H1 (cell line): ENCODE measurements around the gene CAMK2N2. TPM values are rescaled to one million over a fixed set of nuclear protein-coding genes. Genes with fewer than 3 reads are reported as not detected.

Experiments used
- BRCA1 ChIP-seq: IDR thresholded peaks from 2 replicates; pipeline ENCODE4 v1.6.1; 2012; ENCODE audit warnings: low read depth, low read length, improper control_type of control experiment
- CHD2 ChIP-seq: IDR thresholded peaks from 2 replicates; pipeline ENCODE4 v1.6.1; 2012; ENCODE audit warnings: low read length, improper control_type of control experiment
- CTBP2 ChIP-seq: IDR thresholded peaks from 2 replicates; pipeline ENCODE4 v1.7.0; 2011; ENCODE audit warnings: borderline replicate concordance, mild to moderate bottlenecking, moderate library complexity, mixed read lengths, low read length; ENCODE audit not compliant: insufficient read depth, insufficient read length
- GTF2F1 ChIP-seq: IDR thresholded peaks from 2 replicates; pipeline ENCODE4 v1.6.1; 2012; ENCODE audit warnings: low read depth, low read length, improper control_type of control experiment, borderline replicate concordance
- KDM1A ChIP-seq: fragments of 200-600, 300-600 bp; sonication (generic); IDR thresholded peaks from 2 replicates; pipeline ENCODE4 v1.7.1; 2016; ENCODE audit warnings: mild to moderate bottlenecking, low read length, borderline replicate concordance
- KDM4A ChIP-seq: IDR thresholded peaks from one replicate; pipeline ENCODE4 v1.7.1; 2012; ENCODE audit warnings: low read depth, mild to moderate bottlenecking, moderate library complexity, low read length, inconsistent platforms; ENCODE audit not compliant: severe bottlenecking
- PHF8 ChIP-seq: fragments of 200-600 bp; sonication (generic); conservative IDR thresholded peaks from 2 replicates; pipeline ENCODE4 v1.7.1; 2012; ENCODE audit warnings: low read depth, mild to moderate bottlenecking, inconsistent platforms, low read length, moderate library complexity
- POLR2A ChIP-seq, 2 experiments: IDR thresholded peaks; 1 replicate in 1 of 2; 2 replicates in 1 of 2; pipeline ENCODE4 v1.6.1; 2011; ENCODE audit warnings: low read depth in 2 of 2, low read length in 2 of 2, mild to moderate bottlenecking in 2 of 2; ENCODE audit errors: control extremely low read depth in 1 of 2
- POLR2AphosphoS5 ChIP-seq: IDR thresholded peaks from 2 replicates; pipeline ENCODE4 v1.6.1; 2011; ENCODE audit warnings: low read depth, low read length
- SAP30 ChIP-seq: fragments of 300-600 bp; sonication (generic); IDR thresholded peaks from 2 replicates; pipeline ENCODE4 v1.7.1; 2012; ENCODE audit warnings: low read length, moderate library complexity, mild to moderate bottlenecking, inconsistent platforms; ENCODE audit not compliant: insufficient read depth, insufficient replicate concordance
- SP1 ChIP-seq: IDR thresholded peaks from 2 replicates; pipeline ENCODE4 v1.6.1; 2011; ENCODE audit warnings: low read depth, low read length
- SP2 ChIP-seq: IDR thresholded peaks from 2 replicates; pipeline ENCODE4 v1.6.1; 2012; ENCODE audit warnings: mild to moderate bottlenecking, low read length, inconsistent platforms
- TAF7 ChIP-seq: optimal IDR thresholded peaks from 2 replicates; pipeline ENCODE3; 2011; ENCODE audit warnings: low read depth, mild to moderate bottlenecking, inconsistent platforms, low read length, moderate library complexity, borderline replicate concordance
- TBP ChIP-seq: IDR thresholded peaks from 2 replicates; pipeline ENCODE4 v1.6.1; 2011; ENCODE audit warnings: low read depth, low read length, improper control_type of control experiment
- polyA plus RNA-seq, 7 experiments: library from polyadenylated mRNA; depleted of rRNA in 3 of 7; stranded (reverse) in 5 of 7; unstranded in 2 of 7; fragments of >200 nt in 5 of 7; fragments of 200-250 nt in 2 of 7; gene quantifications; 1 replicate in 5 of 7; 2 replicates in 1 of 7; 4 replicates in 1 of 7; pipeline versions ENCODE4 v1.2.1 to v1.2.3, GENCODE V29; 2011 to 2013; ENCODE audit warnings: missing spikeins in 2 of 7, mixed read lengths in 2 of 7
- total RNA-seq: library from RNA; stranded (reverse); fragmentation: NEBNext Ultra II Directional; extraction: Animal tissue kit (Norgen Biotek cat#: 25700); gene quantifications from 2 replicates; pipeline ENCODE4 v1.2.1, GENCODE V29; 2021

The CAMK2N2 gene
- total and polyA plus RNA-seq, 2 of the 8 experiments (the other 6 are each of a cell fraction or from before 2014, with no cell fraction given), result 4.0 to 17.7 TPM

DNA sequence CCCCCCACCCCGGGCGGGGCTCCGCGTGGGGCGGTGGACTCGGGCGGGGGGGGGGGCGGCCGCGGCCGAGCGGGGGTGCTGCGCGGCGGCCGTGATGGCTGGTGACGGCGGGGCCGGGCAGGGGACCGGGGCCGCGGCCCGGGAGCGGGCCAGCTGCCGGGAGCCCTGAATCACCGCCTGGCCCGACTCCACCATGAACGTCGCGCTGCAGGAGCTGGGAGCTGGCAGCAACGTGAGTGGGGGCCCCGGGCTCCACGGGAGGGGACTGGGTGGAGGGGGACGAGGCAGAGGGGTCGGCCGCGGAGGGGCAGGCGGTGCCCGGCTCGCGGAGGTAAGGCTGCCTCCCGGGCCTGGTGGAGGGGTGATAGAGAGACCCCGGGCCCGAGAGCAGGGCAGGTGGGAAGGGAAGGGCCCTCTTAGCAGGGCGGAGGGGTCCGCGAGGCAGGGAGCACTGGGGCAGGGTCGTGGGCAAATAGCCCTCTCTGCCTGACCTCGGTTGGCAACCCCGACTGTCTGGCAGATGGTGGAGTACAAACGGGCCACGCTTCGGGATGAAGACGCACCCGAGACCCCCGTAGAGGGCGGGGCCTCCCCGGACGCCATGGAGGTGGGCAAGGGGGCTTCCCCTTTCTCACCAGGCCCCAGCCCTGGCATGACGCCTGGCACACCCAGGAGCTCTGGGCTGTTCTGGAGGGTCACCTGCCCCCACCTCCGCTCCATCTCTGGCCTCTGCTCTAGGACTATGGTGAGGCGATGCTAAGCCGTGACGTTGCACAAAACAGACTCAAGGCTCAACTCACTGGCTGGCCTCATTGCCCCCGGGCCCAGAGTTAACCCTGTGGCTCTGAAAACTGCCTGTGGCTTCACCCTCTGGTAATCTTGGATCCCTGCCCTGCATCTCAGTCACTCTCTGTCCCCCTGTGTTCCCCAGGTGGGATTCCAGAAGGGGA lies 14.9 kb upstream of the CAMK2N2 start, which contains the start of gene ECE2 (continued):
- TF ChIP-seq KDM1A (no peak), TBP (no peak), KDM4A (peak; percentile 34), GTF2F1 (no peak), BRCA1 (no peak), CTBP2 (no peak), TAF7 (no peak), PHF8 (no peak), SP1 (no peak), SP2 (no peak), POLR2A (IDR thresholded peaks at IDR 0.05; ENCODE audit: control extremely low read depth in 1 of 2, low read depth in 2 of 2, low read length in 2 of 2) (no peak), SAP30 (no peak), POLR2AphosphoS5 (no peak), CHD2 (no peak)
